Measurements from ENCODE around the gene AHNAK.
A peak's percentile ranks its signal among the peaks of the same experiment; 100 is the strongest.

AHNAK gene

GRCh38 chr11:62493801-62494200 is 52.8 kb downstream of the AHNAK start:
- DNase-seq: no peak

GRCh38 chr11:62492586-62492985 is 54.0 kb downstream of the AHNAK start:
- no peak for DNase-seq

GRCh38 chr11:62491571-62492329 is 54.9 kb downstream of the AHNAK start:
- no peak for DNase-seq

- DNase-seq: no peak
Observed at GRCh38 chr11:62489204-62489603, 57.4 kb downstream of the AHNAK start.

GRCh38 chr11:62487738-62488551 is 58.7 kb downstream of the AHNAK start:
- peak; percentile 15 for DNase-seq

- no peak for DNase-seq
Observed at GRCh38 chr11:62487136-62487535, 59.5 kb downstream of the AHNAK start.

GRCh38 chr11:62484352-62484751 is 62.3 kb downstream of the AHNAK start:
- no peak for DNase-seq

GRCh38 chr11:62482753-62483152 is 63.9 kb downstream of the AHNAK start:
- DNase-seq: no peak

- no peak for DNase-seq
Observed at GRCh38 chr11:62479631-62480201, 66.9 kb downstream of the AHNAK start.

- no peak for DNase-seq
Observed at GRCh38 chr11:62477927-62478326, 68.7 kb downstream of the AHNAK start.

- no peak for DNase-seq
Observed at GRCh38 chr11:62472063-62472884, 74.3 kb downstream of the AHNAK start.

GRCh38 chr11:62471603-62472002 is 75.0 kb downstream of the AHNAK start:
- DNase-seq: no peak

- no peak for DNase-seq
Observed at GRCh38 chr11:62468577-62468976, 78.0 kb downstream of the AHNAK start.

- DNase-seq: no peak
Observed at GRCh38 chr11:62466444-62466843, 80.2 kb downstream of the AHNAK start.

- DNase-seq: no peak
Observed at GRCh38 chr11:62464655-62465054, 82.0 kb downstream of the AHNAK start.

GRCh38 chr11:62463121-62463542 is 83.5 kb downstream of the AHNAK start:
- DNase-seq: no peak

GRCh38 chr11:62462508-62462892 is 84.1 kb downstream of the AHNAK start:
- DNase-seq: no peak

GRCh38 chr11:62461740-62462507 is 84.7 kb downstream of the AHNAK start:
- DNase-seq: no peak

- no peak for DNase-seq
Observed at GRCh38 chr11:62459080-62459479, 87.5 kb downstream of the AHNAK start.

GRCh38 chr11:62458212-62459002 is 88.2 kb downstream of the AHNAK start:
- DNase-seq: no peak

- DNase-seq: no peak
Observed at GRCh38 chr11:62457478-62457877, 89.1 kb downstream of the AHNAK start.
